Measurements from ENCODE around the gene TMEM86A.

TMEM86A gene

GRCh38 chr11:18722293-18722637 is 23.7 kb downstream of the TMEM86A start:
- no peak for DNase-seq (ENCODE audit: low read depth in 2 of 3, low spot score in 1 of 3)

DNA sequence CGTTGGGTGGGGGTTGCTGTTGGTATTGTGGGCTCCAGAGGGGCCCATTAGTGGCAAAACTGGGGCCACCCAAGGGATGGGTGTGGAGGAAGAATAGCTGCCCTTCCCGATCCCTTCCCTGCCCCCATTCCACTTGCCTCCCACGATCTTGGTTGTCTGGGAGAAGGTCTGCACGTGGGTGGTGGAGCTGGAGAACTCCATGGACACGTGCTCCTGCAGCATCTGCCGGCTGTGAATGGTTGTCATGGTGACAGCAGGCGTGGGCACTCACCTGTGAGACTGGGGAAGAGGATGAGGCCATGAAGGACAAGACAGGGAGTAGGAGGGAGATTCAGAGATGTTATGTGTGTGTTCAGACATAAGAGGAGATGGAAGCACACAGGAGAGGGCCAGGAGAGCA is 25.4 kb downstream of the TMEM86A start:
- DNase-seq (ENCODE audit: low read depth in 2 of 3, low spot score in 1 of 3), result no peak

- DNase-seq (ENCODE audit: low read depth in 2 of 3, low spot score in 1 of 3), result no peak
Measured at GRCh38 chr11:18726040-18726439, 27.5 kb downstream of the TMEM86A start, which contains the start of gene IGSF22. Gene IGSF22 (minus strand): TSS chr11:18726188. CDS start chr11:18724236, 1,952 bp downstream.

DNA sequence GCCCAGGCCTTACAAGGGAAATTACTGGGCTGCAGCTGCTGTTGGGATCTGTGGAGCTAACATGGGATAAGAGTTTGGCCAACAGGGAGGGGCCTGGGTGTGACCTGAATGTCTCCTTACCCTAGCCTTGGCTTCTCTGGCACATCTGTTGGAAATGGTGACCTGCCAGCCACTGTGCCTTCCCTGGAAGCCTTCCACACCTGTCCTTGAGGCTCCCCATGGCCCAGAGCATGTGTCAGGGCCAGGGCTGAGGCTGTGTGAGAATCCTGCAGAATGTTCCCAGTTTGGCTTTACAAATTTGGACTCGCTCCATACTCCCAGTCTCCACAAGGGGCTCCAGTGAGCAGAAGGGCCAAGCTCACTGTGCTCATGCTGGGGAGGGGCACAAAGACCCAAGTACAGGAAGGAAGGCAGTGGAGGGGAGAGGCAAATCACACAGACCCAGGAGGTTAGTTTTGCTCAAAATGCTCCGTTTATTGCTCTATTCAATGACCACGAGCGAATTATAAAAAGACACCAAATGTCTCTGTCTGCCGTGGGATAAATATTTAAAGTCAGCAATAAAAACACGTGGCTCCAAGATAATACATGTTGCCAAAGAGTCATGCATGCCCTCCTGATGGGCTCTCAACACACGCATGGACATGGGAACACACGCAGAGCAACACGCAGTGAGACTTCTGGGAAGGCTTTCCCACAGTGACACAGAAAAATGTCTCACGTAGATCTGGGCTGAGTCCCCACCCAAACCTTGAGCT is 29.1 kb downstream of the TMEM86A start:
- DNase-seq (ENCODE audit: low read depth in 2 of 3, low spot score in 1 of 3), result peak in 2 of 3 donors; percentile 30 to 41

GRCh38 chr11:18728658-18729057 is 30.1 kb downstream of the TMEM86A start:
- DNase-seq (ENCODE audit: low read depth in 2 of 3, low spot score in 1 of 3), result no peak

DNA sequence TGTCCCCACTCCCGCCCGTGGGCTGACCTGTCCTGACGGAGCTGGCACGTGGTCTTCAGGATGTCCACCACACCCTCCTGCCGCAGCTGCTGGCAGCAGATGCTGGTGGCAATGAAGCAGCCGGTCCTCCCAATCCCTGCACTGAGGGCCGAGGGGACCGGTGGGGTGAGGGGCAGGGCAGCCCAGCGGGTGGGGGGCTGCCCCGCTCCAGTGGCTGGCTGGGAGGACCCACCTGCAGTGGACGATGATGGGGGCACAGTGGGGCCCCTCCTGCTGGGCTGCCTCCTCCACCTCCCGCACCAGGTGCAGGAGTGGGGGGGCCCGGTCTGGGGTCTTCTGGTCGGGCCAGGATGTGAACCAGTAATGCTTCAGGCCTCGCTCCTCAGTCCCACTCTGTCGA is 30.8 kb downstream of the TMEM86A start:
- DNase-seq (ENCODE audit: low read depth in 2 of 3, low spot score in 1 of 3), result no peak

GRCh38 chr11:18730020-18730419 is 31.4 kb downstream of the TMEM86A start:
- DNase-seq (ENCODE audit: low read depth in 2 of 3, low spot score in 1 of 3), result no peak

GRCh38 chr11:18731441-18731840 is 32.9 kb downstream of the TMEM86A start:
- DNase-seq (ENCODE audit: low read depth in 2 of 3, low spot score in 1 of 3), result no peak

DNA sequence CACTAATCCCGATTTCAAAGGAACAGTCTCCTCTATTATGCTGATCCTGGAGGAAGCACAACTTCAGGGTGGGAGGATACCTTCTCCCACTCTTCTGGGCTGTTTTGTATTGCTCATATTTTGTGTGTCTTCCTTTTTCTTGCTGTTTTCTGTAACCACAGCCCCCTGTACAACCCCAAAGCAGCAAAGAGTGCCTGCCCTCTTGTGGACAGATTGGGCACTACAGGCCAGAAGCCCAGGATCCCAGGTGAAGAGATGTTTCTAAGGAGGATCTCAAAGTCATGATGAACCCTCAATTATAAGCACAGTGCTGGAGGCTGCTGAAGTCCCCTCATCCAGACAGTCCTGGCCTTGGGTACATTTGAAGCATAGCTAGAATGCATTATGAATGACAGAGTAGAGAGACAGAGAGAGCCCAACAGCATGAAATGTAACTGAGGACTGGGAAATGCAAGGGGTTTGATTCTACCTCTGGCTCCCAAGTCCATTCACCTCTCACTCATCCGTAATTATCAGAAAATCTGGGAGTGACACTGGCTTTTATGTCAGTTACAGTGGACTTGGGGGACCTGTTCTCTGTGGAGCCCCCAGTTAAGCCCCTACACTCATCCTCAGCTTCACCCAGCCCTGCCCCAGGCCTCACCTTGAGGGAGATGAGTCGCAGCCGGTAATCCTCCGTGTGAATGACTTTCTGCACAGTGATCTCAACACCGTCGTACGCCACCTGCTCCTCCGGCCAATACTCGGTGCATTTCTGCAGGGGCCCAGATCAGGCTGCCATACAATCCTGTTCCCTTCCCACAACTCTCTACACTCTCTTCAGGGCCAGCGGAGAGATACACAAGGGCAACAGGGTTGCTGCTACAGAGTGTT is 33.6 kb downstream of the TMEM86A start:
- peak; percentile 31 to 70 (median 39) for DNase-seq (ENCODE audit: low read depth in 2 of 3, low spot score in 1 of 3)

DNA sequence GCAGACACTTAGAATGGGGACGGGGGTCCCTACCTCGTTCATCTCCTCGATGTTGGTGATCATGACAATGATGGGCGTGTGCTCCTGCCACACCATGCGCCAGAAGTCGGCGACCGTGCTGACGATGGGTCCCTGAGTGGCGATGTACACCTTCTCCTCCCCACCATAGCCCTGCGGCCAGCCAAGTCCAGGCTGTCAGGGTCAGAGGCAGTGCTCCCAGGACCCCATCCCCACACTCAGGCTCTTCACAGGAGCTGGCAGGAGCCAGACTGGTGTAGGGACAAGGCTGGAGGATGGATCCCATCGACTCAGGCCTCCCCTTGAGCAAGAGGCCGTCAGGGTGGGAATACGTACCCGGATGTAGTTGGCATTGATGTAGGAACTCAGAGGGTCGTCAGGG is 34.6 kb downstream of the TMEM86A start:
- DNase-seq (ENCODE audit: low read depth in 2 of 3, low spot score in 1 of 3), result no peak

- no peak for DNase-seq (ENCODE audit: low read depth in 2 of 3, low spot score in 1 of 3)
Measured at GRCh38 chr11:18736590-18737148, 38.1 kb downstream of the TMEM86A start.

- no peak for DNase-seq (ENCODE audit: low read depth in 2 of 3, low spot score in 1 of 3)
Measured at GRCh38 chr11:18737642-18738041, 39.1 kb downstream of the TMEM86A start.

- no peak for DNase-seq (ENCODE audit: low read depth in 2 of 3, low spot score in 1 of 3)
Measured at GRCh38 chr11:18739685-18740084, 41.1 kb downstream of the TMEM86A start.

DNA sequence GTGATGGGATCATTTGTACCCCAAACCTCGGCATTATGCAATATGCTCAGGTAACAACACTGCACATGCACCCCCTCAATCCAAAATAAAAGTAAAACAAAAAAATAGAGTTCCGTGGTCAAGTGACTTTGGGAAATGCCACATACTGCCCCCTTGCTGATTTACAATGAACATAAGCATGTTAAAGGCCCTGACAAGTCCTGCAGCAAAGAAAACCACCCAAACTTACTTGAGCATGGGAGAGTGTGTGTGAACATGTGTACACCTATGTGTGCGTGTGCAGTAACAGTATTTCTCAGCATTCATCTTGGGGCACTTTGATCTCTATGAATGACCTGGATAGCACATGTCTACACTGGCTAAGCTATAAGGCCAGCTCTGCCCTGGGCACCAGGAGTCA is 43.2 kb downstream of the TMEM86A start:
- DNase-seq (ENCODE audit: low read depth in 2 of 3, low spot score in 1 of 3), result no peak

- DNase-seq (ENCODE audit: low read depth in 2 of 3, low spot score in 1 of 3), result no peak
Measured at GRCh38 chr11:18743365-18743764, 44.8 kb downstream of the TMEM86A start.

DNA sequence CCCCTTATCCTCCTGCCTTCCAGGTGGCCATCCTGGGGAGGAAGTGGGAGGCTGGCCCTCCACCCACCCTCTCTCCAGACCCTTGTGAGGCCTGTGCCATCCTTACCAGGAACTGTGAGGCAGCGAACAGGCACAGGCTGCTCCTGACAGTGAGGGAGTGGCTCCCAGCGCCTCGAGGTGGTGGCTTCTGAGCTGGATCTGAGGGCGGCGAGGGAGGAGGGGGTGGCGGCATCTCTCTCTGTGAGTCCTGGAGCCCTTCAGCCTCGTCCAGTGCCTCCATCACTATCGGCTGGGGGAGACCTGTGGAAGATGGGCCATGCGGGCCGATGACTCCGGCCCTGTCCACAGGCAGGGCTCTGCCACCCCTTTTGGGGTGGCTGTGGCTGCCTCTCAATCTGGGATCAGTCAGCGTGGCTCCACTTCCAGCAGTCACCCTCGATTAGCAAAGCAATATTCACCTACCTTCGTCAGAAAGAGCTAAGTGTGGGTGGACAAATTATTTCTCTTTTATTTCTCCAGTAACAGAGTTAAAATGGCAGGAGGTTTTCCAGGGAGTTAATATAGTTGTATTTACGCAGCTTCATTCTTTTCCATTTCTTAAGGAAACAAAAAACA is 45.4 kb downstream of the TMEM86A start:
- DNase-seq (ENCODE audit: low read depth in 2 of 3, low spot score in 1 of 3), result no peak

GRCh38 chr11:18745251-18745650 is 46.7 kb downstream of the TMEM86A start:
- DNase-seq (ENCODE audit: low read depth in 2 of 3, low spot score in 1 of 3), result no peak

GRCh38 chr11:18748766-18749365 is 50.3 kb downstream of the TMEM86A start:
- no peak for DNase-seq (ENCODE audit: low read depth in 2 of 3, low spot score in 1 of 3)

DNA sequence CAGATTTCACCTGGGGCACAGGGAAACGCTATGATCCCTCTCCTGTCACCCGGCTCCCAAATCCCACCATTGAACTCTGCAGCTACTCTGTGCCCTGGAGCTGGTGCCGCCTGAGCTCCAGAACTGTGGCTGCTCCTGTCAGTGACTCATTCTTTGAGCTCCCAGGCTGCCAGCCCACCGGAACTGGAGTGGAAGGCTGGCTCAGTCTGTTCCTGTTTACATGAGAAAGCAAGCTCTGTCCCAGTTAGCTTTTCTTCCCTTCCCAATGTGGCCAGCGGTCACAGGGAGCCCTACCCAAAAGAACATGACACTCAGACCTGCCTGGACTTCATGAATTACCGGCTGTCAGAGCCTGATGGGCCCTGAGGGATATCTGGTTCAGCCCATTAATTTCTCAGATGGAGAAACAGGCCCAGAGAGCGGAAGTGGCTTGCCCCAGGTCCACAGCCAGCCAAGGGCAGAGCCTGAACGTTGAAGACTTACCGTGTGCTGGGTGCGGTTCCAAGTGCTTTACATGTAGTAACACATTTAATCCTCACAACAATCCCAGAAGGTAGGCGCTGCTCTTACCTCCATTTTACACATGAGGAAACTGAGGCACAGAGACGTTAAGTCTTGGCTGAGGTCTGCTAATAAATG is 51.2 kb downstream of the TMEM86A start:
- no peak for DNase-seq (ENCODE audit: low read depth in 2 of 3, low spot score in 1 of 3)

DNA sequence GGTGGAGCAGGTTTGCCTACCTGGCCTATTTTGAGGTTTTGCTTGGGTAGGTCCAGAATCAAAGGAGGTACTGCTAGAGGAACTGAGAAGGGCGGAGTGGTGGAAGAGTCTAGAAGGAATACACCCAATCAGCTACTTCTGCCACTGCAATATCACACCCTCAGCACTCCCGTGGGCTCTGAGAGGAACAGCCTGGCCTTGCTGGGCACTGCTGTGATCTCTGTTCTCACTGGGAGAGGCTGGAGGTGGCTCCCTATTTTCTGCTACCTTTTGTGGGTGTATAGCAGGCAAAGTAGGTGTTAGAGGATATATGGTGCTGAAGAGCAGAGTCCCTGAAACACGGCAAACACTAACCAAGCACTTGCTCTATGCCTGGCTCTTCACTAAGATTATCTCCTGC is 52.4 kb downstream of the TMEM86A start:
- DNase-seq (ENCODE audit: low read depth in 2 of 3, low spot score in 1 of 3), result no peak

DNA sequence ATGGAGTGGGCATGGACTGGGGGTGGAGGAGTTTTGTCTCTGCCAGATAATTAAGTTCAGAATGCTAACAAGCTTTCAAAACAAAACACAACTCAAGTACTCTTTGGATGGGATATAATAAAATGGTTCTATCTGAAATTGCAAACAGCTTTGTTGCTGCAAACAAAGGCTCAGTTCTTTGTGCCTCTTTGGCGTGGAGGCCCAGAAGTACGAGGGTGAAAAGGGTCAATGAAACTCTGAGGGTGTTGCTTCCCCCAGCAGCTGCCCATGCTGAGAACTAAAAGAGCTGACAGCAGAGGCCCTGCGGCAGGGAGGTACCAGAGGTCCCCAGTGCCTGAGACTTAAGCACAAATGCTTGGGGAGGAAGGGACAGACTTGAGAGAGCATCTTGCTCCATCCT is 53.9 kb downstream of the TMEM86A start:
- no peak for DNase-seq (ENCODE audit: low read depth in 2 of 3, low spot score in 1 of 3)

All from stimulated activated CD4-positive, alpha-beta T cell treated with anti-CD3 and anti-CD28 coated beads, Interleukin-12 subunit alpha, Interleukin-12 subunit beta, amount 100 ng/mL, for 48 hours (primary cell).